BJ (cell line): ENCODE results near the gene ZMYM1. TPM values are rescaled to one million over a fixed set of nuclear protein-coding genes. Genes with fewer than 3 reads are reported as not detected.
"Not testable (repeated sequence)": the region's sequence is repeated elsewhere in the genome, so short reads cannot be mapped to it uniquely, and the experiment has no call there.

Source experiments
- CTCF ChIA-PET: fragments of 350-600 bp; formaldehyde crosslinking; extraction: SDS; loops from one replicate; lab custom pipeline; 2021; ENCODE audit warnings: antibody characterized with exemption, inconsistent platforms; lab: Yijun Ruan, JAX
- POLR2A ChIA-PET: fragments of 300-600 bp; sonication (Branson Sonifier 250); formaldehyde crosslinking; extraction: SDS; loops from one replicate; lab custom pipeline; 2021; ENCODE audit warnings: antibody characterized with exemption; lab: Charles Lee
- DNase-seq: peaks from one replicate; pipeline ENCODE4 v3.0.0-alpha.2; 2011; ENCODE audit warnings: low read depth
- H3K27me3 ChIP-seq: 2 replicates; pipeline ENCODE4 v1.6.0; 2011; ENCODE audit warnings: low read length; ENCODE audit not compliant: control insufficient read depth, insufficient read depth
- H3K36me3 ChIP-seq: 2 replicates; pipeline ENCODE4 v1.5.1; 2011; ENCODE audit warnings: low read length; ENCODE audit not compliant: control insufficient read depth, insufficient read depth
- H3K4me3 ChIP-seq: 2 replicates; pipeline ENCODE4 v1.5.1; 2011; ENCODE audit warnings: low read depth, mild to moderate bottlenecking, control low read depth, low read length
- polyA plus RNA-seq: library from polyadenylated mRNA; depleted of rRNA; stranded (reverse); fragments of >200 nt; gene quantifications from 2 replicates; pipeline ENCODE4 v1.2.3, GENCODE V29; 2011
- TF ChIP-seq, protein P1 (sequence below): IDR thresholded peaks from 2 replicates; pipeline ENCODE4 v1.5.1; 2011; ENCODE audit warnings: low read depth, mild to moderate bottlenecking, control low read depth, inconsistent platforms, low read length, moderate library complexity; ENCODE audit not compliant: insufficient read depth

ZMYM1 gene
- polyA plus RNA-seq, 1 experiment, result 7.0 TPM

DNA sequence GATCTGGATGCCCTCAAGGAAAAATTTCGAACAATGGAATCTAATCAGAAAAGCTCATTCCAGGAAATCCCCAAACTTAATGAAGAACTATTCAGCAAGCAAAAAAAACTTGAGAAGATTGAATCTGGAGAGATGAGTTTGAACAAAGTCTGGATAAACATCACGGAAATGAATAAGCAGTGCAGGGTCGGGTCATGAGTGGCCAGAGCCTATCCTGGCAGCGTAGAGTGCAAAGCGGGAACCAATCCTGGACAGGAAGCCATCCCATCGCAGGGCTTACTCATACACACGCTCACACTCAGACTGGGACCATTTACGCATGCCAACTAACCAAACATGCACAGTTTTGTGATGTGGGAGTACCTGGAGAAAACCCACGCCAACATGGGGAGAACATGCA, 43.1 kb downstream of the ZMYM1 start:
- ChIA-PET POLR2A (no interaction called here), CTCF (no interaction called here)
- no peaks in the 10 kb centered on the region for H3K36me3 ChIP-seq
- no peak overlapping the region for H3K4me3 ChIP-seq
- DNase-seq, result no peak
- TF ChIP-seq, protein P1, sequence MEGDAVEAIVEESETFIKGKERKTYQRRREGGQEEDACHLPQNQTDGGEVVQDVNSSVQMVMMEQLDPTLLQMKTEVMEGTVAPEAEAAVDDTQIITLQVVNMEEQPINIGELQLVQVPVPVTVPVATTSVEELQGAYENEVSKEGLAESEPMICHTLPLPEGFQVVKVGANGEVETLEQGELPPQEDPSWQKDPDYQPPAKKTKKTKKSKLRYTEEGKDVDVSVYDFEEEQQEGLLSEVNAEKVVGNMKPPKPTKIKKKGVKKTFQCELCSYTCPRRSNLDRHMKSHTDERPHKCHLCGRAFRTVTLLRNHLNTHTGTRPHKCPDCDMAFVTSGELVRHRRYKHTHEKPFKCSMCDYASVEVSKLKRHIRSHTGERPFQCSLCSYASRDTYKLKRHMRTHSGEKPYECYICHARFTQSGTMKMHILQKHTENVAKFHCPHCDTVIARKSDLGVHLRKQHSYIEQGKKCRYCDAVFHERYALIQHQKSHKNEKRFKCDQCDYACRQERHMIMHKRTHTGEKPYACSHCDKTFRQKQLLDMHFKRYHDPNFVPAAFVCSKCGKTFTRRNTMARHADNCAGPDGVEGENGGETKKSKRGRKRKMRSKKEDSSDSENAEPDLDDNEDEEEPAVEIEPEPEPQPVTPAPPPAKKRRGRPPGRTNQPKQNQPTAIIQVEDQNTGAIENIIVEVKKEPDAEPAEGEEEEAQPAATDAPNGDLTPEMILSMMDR, result no peak
- H3K27me3 ChIP-seq, result no peaks in the 10 kb centered on the region

DNA sequence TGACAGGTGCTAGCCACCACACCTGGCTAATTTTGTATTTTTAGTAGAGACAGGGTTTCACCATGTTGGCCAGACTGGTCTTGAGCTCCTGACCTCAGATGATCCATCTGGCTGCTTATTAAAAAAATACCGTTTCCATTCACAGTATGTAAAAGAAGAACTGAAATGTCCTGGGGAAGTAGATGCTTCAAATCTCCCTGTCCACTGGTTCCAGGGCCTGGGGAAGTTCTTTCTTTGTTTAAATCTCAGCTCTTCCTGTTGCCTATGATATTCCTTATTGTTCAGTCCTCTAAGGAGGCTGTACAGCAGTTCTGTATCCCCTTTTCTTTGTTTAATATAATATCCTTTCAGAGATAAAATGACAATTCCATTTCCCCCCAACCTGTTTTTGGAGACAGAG, 47.4 kb downstream of the ZMYM1 start:
- ChIA-PET CTCF (no interaction called here), POLR2A (no interaction called here)
- TF ChIP-seq, protein P1, result no peak
- DNase-seq, result no peak
- Histone ChIP-seq H3K4me3 (no peak overlapping the region), H3K27me3 (no peaks in the 10 kb centered on the region), H3K36me3 (no peaks in the 10 kb centered on the region)

DNA sequence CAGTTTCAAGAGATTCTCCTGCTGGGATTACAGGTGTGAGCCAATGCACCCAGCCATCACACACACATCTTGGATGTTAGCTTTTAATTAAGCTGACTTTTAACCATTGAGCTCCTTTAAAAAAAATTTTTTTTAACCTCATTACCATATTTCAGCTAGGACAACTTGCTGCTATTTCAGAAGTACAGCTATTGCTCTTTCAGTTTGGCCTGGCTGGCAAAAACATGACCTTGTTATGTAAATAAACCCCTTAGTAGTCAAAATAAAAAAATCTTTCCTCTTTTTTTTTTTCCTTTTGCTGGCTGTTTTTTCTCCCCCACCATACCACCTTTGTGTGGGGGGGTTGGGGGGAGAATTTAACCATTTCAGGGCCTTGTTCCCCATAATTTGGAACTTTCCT, 49.9 kb downstream of the ZMYM1 start:
- Histone ChIP-seq H3K4me3 (no peak overlapping the region), H3K36me3 (no peaks in the 10 kb centered on the region), H3K27me3 (no peaks in the 10 kb centered on the region)
- POLR2A ChIA-PET, result no interaction called here
- TF ChIP-seq, protein P1, result no peak
- DNase-seq, result no peak
- CTCF ChIA-PET, result no interaction called here

DNA sequence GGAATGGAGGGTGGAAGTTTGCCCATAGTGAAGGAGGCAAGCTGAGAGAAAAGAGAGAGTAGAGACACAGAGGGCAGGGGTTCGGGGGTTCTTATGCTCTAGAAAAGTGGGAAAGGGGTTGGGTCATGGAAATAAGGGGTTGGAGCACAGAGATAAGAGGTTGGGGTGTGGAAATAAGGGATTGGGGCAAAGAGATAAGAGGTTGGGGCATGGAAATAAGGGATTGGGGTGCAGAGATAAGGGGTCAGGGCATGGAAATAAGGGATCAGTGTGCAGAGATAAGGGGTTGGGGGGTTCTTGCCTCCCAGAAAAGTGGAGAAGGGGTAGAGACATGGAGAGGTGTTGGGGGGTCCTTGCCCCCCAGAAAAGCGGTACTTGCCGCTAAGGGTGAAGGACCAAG, 57.6 kb downstream of the ZMYM1 start:
- H3K27me3 ChIP-seq, result no peaks in the 10 kb centered on the region
- H3K4me3 ChIP-seq, result no peak overlapping the region
- ChIA-PET CTCF (no interaction called here), POLR2A (no interaction called here)
- no peak for DNase-seq
- TF ChIP-seq, protein P1, result no peak
- no peaks in the 10 kb centered on the region for H3K36me3 ChIP-seq

DNA sequence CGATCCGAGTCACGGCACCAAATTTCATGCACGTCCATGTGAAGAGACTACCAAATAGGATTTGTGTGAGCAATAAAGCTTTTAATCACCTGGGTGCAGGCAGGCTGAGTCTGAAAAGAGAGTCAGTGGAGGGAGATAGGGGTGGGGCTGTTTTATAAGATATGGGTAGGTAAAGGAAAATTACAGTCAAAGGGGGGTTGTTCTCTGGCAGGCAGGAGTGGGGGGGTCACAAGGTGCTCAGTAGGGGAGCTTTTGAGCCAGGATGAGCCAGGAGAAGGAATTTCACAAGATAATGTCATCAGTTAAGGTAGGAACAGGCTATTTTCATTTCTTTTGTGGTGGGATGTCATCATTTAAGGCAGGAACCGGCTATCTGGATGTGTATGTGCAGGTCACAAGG, 58.4 kb downstream of the ZMYM1 start:
- DNase-seq, POLR2A ChIA-PET, H3K4me3 ChIP-seq, H3K27me3 ChIP-seq, H3K36me3 ChIP-seq: not testable (repeated sequence)
- CTCF ChIA-PET, result interaction anchor here (0.6 kb wide), 1 partner anchor 205 kb away, joined by 3 read pairs; no protein-coding TSS in a partner anchor

DNA sequence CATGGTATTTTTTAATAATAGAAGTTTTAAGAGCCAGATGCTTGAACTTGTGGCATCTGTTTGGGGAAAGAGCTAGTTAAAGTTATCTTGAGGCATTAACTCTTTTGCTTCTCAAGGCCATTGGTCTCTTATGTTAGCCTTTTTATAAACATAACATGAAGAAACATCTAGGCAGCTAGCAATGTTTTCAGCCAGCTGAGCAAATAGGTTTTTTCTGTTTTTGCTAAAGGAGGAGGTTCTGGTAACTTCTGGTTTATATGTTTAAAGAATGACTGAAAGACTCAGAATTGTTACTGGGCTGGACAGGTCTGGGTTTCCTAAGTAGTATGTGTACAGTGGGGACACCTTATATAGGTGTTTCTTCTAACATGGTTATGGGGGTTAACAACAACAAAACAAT, 63.1 kb downstream of the ZMYM1 start:
- DNase-seq, H3K4me3 ChIP-seq, POLR2A ChIA-PET, H3K27me3 ChIP-seq, H3K36me3 ChIP-seq: not testable (repeated sequence)
- CTCF ChIA-PET, result interaction anchor here (1.0 kb wide), 1 partner anchor 102 kb away, joined by 3 read pairs; no protein-coding TSS in a partner anchor

DNA sequence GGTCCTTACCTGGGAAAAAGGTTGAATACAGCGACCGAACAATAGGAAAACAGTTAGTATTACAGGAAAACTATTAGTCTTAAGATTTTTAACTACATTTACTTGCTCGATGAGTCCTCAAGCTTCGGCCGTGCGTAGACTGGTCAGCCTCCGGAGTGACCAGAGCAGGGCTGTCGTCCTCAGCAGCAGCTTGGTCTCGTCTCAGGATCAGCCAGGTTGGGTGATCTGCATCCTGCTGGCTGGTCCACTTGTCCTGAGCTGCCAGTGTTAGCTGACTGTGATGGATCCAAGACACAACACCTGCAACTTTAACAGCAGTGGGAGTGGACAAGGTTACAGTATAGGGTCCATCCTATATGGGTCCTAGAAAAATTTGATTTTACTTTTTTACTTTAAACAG, 63.5 kb downstream of the ZMYM1 start:
- CTCF ChIA-PET, POLR2A ChIA-PET, H3K4me3 ChIP-seq, H3K36me3 ChIP-seq, H3K27me3 ChIP-seq, DNase-seq: not testable (repeated sequence)
